Measurements from ENCODE around the gene EYA2. TPM values are rescaled to one million over a fixed set of nuclear protein-coding genes. Genes with fewer than 3 reads are reported as not detected.

The EYA2 gene
- total RNA-seq, 2 experiments from 2014 or later, result not detected

DNA sequence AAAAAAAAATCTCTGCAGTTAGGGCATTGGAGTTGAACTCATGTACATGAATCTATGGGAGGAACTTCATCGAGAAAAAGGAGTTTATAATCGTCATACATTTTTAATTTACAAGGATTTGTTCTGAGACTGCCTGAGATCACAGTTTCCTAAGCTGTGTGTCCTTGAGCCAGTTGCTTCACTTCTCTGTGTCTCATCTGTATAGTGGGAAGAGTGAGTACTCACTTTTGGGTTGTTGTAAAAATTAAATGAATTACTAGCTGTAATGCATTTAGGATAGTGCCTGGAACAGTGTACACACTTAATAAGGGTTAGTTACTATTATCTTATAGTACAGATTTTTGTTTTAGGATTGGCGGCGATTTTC, 42.5 kb downstream of the EYA2 start:
- no peak overlapping the region for H3K4me3 Mint-ChIP-seq
- H3K9me3 Mint-ChIP-seq, result no peaks in the 10 kb centered on the region
- CTCF ChIA-PET, result interaction anchor here (0.9 kb wide), 1 partner anchor 8 kb away, joined by 3 read pairs; no protein-coding TSS in a partner anchor
- peaks cover 8% of the 10 kb centered on the region for H3K27me3 Mint-ChIP-seq (ENCODE audit: low read depth)
- no peaks in the 10 kb centered on the region for H3K4me1 Mint-ChIP-seq (ENCODE audit: low read depth)
- intact Hi-C loops (cut with micrococcal nuclease), result no loop called here
- no peak overlapping the region for H3K27ac Mint-ChIP-seq
- DNase-seq, result no peak
- no peaks in the 10 kb centered on the region for H3K36me3 Mint-ChIP-seq (ENCODE audit: low read depth)

DNA sequence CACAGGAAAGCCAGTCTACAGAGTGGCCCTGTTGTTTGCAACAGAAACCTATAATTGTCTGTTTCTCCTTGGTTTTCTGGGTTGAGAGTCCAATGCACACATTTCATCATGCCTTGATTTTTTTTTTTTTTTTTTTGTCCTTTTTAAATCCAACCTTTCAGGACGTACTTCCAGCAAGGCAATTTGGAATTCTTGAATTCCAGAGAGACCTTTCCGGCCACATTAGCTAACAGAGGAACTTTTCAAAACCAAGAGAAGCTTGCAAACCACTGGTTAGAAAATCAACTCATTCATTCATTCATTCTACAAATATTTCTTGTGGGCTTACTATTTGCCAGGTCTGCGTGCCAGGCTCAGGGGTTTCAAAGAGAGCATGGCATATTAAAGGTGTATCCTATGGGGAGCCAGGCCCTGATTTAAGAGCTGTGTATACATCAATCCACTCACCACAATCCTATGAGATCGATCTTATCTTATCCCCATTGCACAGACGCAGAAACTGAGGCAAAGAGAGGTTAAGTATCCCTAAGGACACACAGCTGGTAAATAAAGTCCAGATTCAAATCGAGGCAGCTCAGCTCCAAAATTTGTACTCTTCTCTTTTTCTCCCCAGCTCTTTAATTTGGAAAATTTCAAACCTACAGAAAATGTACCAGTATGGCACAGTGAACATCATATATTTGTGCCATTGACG, 43.0 kb downstream of the EYA2 start:
- Mint-ChIP-seq H3K36me3 (ENCODE audit: low read depth) (no peaks in the 10 kb centered on the region), H3K27ac (no peak overlapping the region), H3K4me1 (ENCODE audit: low read depth) (no peaks in the 10 kb centered on the region), H3K9me3 (no peaks in the 10 kb centered on the region), H3K4me3 (no peak overlapping the region), H3K27me3 (ENCODE audit: low read depth) (peaks cover 5% of the 10 kb centered on the region)
- DNase-seq, result no peak
- intact Hi-C loops (cut with micrococcal nuclease), result no loop called here
- CTCF ChIA-PET, result interaction anchor here (0.9 kb wide), 1 partner anchor 8 kb away, joined by 3 read pairs; no protein-coding TSS in a partner anchor

DNA sequence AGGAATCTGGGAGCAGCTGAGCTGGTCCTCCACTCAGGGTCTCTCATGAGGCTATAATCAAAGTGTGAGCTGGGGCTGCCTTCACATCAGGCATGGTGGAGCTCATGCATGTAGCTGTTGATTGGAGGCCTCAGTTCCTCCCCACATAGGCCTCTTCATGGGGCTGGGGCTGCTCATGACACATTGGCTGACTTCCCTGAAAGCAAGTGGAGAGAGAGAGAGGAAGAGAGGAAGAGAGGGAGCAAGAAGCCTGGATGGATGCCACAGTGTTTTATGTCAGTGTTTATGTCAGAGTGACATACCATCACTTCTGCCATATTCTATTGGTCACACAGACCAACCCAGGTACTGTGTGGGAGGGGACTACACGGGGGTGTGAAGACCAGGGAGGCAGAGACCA, 43.8 kb downstream of the EYA2 start:
- DNase-seq, result no peak
- Mint-ChIP-seq H3K9me3 (no peaks in the 10 kb centered on the region), H3K4me1 (ENCODE audit: low read depth) (no peaks in the 10 kb centered on the region), H3K27me3 (ENCODE audit: low read depth) (peaks cover 5% of the 10 kb centered on the region), H3K36me3 (ENCODE audit: low read depth) (no peaks in the 10 kb centered on the region), H3K27ac (no peak overlapping the region), H3K4me3 (no peak overlapping the region)
- intact Hi-C loops (cut with micrococcal nuclease), result no loop called here
- CTCF ChIA-PET, result no interaction called here

DNA sequence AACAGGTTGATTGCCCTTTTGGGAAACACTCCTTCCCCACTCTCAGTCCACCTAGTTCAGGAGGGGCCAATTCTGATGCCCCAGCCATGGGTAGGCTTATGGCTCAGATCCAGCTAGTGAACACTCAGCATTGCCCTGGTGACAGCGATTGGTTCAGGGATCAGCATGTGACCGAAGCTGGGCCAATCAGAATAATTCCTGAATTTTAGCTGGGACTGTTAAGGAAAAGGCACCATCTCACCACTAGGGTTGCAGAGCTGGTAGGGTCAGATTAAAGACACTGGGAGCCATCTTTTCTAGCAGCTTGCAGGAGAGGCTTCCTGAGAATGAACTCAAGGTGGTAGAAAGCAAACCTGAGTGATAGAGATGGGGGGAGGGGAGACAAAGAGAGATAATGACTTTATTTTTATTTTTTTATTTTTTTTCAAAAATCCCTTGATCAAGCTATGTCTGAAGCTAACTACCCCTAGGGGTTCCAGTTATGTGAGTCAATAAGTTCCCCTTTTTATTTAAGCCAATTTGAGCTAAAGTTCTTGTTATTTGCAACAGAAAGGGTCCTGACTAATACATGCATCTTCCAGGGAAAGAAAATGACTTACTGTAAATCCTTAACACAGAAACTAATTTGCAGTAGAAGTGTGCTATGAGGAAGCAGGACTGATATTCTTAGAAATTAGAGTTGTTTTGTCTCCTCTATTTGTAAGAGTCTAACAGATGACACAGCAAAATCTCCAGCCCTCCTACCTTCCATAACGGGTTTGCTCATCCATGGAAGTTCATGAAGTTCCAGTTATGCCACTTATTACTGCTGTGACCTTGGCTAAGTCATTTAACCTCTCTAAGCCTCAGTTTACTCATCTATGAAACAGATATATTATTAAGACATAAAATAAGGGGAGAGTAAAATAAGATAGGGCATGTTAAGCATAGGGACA, 44.7 kb downstream of the EYA2 start:
- Mint-ChIP-seq H3K36me3 (ENCODE audit: low read depth) (no peaks in the 10 kb centered on the region), H3K4me1 (ENCODE audit: low read depth) (no peaks in the 10 kb centered on the region), H3K9me3 (no peaks in the 10 kb centered on the region), H3K4me3 (no peak overlapping the region), H3K27me3 (ENCODE audit: low read depth) (peaks cover 5% of the 10 kb centered on the region), H3K27ac (no peak overlapping the region)
- DNase-seq, result no peak
- CTCF ChIA-PET, result no interaction called here
- intact Hi-C loops (cut with micrococcal nuclease), result no loop called here

DNA sequence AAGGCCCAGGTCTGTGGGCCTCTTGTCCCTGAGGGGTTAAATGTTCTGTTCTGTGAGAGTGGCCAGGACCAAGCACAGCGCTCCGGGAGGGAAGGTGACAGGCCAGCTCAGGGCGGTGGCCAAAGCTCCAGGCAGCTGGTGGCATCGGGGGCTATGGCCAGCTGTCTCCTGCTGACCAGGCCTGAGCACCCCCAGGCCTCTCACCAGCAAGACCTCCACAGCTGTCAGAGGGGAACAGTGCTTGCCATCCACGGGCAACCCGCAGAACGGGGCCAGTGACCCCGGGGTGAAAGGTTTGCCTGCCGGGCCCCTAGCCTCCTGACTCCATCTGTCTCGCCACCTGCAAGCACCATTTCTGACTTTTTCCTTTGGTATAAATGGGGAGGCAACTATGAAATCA, 46.0 kb downstream of the EYA2 start:
- intact Hi-C loops (cut with micrococcal nuclease), result no loop called here
- CTCF ChIA-PET, result no interaction called here
- H3K4me1 Mint-ChIP-seq (ENCODE audit: low read depth), result no peaks in the 10 kb centered on the region
- no peak for DNase-seq
- no peak overlapping the region for H3K27ac Mint-ChIP-seq
- H3K36me3 Mint-ChIP-seq (ENCODE audit: low read depth), result no peaks in the 10 kb centered on the region
- H3K27me3 Mint-ChIP-seq (ENCODE audit: low read depth), result peaks cover 3% of the 10 kb centered on the region
- no peaks in the 10 kb centered on the region for H3K9me3 Mint-ChIP-seq
- no peak overlapping the region for H3K4me3 Mint-ChIP-seq

DNA sequence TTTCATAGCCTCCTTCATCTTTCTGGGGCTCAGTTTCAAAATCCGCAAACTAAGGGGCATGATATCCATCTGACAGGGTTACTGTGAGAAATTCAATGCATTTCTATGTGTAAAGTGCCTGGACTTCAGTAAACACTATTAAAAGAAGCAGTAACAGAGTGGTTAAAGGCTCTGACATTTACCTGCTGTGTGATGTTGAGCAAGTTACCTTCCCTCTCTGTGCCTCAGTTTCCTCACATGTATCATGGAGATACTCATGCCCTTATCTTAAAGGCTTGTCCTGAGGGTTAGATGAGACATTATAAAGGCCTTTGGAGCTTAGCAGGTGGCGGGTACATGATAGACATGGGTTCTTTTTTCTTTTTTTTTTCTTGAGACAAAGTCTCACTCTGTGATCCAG, 46.8 kb downstream of the EYA2 start:
- intact Hi-C loops (cut with micrococcal nuclease), result no loop called here
- Mint-ChIP-seq H3K4me1 (ENCODE audit: low read depth) (no peaks in the 10 kb centered on the region), H3K27me3 (ENCODE audit: low read depth) (peaks cover 3% of the 10 kb centered on the region), H3K27ac (no peak overlapping the region), H3K9me3 (no peaks in the 10 kb centered on the region), H3K4me3 (no peak overlapping the region), H3K36me3 (ENCODE audit: low read depth) (no peaks in the 10 kb centered on the region)
- CTCF ChIA-PET, result no interaction called here
- no peak for DNase-seq

DNA sequence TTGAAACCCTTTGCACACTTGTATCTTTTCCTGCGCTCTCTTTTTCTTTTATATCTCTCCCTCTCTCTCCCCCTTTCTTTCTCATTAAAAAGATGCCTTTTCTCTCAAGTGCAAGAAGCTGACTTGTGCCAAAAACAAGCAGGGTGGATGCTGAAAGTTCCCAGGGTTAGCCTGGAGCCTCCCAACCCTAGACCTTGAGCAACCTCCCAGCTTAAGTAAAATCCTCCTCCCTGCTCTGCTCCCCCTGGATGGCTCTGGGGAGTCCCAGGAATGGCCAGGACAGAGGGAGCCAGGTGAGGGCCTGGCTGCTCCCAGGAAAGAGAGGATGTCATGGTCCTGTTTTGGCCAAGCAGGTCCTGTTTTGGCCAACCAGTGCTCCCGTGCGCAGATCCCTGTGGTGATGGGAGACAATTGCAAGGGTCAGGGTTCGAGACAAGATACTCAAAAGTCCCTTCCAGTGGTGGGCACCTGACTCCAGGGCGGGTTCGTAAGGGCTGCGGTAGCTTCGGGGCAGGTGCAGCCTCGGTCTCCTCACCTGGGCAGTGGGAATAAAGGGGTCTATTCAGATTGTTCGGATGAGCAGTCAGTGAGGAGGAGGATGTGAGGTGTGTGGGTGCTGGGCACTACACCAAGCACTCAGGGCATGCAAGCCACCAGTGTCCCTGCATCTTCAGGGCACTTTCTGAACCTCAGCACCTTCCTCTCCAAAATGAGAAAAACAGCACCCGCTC, 49.4 kb downstream of the EYA2 start:
- Mint-ChIP-seq H3K27me3 (ENCODE audit: low read depth) (peaks cover 3% of the 10 kb centered on the region), H3K9me3 (no peaks in the 10 kb centered on the region), H3K27ac (no peak overlapping the region), H3K36me3 (ENCODE audit: low read depth) (no peaks in the 10 kb centered on the region), H3K4me1 (ENCODE audit: low read depth) (no peaks in the 10 kb centered on the region), H3K4me3 (no peak overlapping the region)
- intact Hi-C loops (cut with micrococcal nuclease), result no loop called here
- CTCF ChIA-PET, result no interaction called here
- DNase-seq, result no peak

DNA sequence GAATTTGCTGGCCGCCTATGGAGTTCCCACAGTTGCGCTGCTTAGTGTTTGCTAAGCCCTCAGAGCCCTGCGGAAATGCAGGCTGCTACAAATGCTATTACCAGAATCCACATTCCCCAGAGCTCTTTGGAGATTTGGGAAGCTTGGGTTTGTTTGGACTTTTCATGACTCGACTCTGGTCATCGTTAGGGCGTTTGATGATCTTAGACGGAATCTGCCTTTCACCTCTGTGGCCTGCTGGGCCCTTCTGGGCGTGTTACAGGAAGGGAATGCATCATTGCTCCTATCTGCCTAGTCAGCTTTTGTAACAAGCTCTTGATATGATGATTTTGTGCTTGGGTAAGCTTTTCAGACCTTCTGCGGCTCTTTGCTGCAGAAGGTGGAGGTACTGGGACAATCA, 50.8 kb downstream of the EYA2 start:
- no peaks in the 10 kb centered on the region for H3K4me1 Mint-ChIP-seq (ENCODE audit: low read depth)
- no peaks in the 10 kb centered on the region for H3K36me3 Mint-ChIP-seq (ENCODE audit: low read depth)
- H3K27ac Mint-ChIP-seq, result no peak overlapping the region
- H3K9me3 Mint-ChIP-seq, result no peaks in the 10 kb centered on the region
- no peak overlapping the region for H3K4me3 Mint-ChIP-seq
- H3K27me3 Mint-ChIP-seq (ENCODE audit: low read depth), result peaks cover 3% of the 10 kb centered on the region
- intact Hi-C loops (cut with micrococcal nuclease), result no loop called here
- DNase-seq, result no peak
- CTCF ChIA-PET, result interaction anchor here (0.6 to 1.6 kb wide), 2 partner anchors 8 to 172 kb away, joined by 3 read pairs; no protein-coding TSS in a partner anchor

DNA sequence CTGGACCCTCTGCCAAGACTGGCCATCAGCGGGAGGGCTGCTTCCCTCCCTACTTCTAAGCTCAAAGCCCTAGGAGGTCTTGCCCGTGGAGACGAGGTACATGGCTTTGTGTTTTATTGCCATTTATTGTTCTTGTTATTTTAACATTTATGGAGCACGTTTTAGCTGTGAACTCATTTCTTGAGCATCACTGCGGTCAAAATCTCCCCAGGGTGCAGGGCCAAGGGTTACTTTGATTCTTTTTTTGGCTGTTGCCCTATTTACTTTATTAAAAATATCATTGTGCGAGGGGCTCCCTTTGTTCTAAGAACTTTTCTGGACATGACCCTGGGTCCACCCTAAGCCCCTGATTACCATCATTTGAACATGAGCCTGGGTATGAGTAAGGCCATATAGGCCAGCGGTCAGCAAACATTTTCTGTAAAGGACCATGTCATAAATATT, 51.6 kb downstream of the EYA2 start:
- CTCF ChIA-PET, result interaction anchor here (1.6 kb wide), 1 partner anchor 9 kb away, joined by 3 read pairs; no protein-coding TSS in a partner anchor

DNA sequence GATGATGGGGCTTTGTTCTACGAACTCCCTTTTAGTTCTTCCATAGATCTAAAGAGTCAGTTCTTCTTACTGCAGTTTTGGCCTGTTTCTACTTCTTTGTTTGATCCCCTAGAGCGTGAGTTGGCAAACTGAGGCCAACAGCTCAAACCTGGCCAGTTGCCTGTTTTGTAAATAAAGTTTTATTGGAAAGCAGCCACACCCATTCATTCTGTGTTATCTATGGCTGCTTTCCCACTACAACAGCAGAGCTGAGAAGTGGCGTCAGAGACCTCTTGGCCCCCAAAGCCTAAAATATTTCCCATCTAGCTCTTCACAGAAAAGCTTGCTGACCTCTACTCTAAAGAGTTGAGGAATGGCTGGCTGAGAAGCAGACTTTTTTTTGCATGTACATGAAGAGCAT, 52.2 kb downstream of the EYA2 start:
- H3K4me3 Mint-ChIP-seq, result no peak overlapping the region

More for the DNA sequence above, 51.6 kb downstream of the EYA2 start:
- intact Hi-C loops (cut with micrococcal nuclease), result no loop called here
- no peaks in the 10 kb centered on the region for H3K4me1 Mint-ChIP-seq (ENCODE audit: low read depth)
- H3K27me3 Mint-ChIP-seq (ENCODE audit: low read depth), result peaks cover 3% of the 10 kb centered on the region
- no peak for DNase-seq
- H3K4me3 Mint-ChIP-seq, result no peak overlapping the region
- H3K36me3 Mint-ChIP-seq (ENCODE audit: low read depth), result no peaks in the 10 kb centered on the region
- H3K27ac Mint-ChIP-seq, result no peak overlapping the region
- no peaks in the 10 kb centered on the region for H3K9me3 Mint-ChIP-seq

DNA sequence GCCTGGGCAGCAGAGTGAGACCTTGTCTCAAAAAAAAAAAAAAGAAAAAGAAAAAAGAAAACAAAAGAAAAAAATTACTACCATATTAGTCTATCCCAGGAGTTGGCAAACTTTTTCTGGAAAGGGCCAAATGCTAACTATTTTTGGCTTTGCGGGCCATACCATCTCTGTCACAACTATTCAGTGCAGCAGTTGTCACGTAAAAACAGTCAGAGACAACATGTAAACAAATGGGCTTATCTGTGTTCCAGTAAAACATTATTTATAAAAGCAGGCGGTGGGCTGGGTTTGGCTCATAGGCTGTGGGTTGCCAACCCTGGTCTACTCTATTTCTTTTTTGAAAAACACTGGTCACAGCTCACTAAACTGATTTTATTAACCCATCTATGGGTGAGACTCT, 53.4 kb downstream of the EYA2 start:
- no peaks in the 10 kb centered on the region for H3K36me3 Mint-ChIP-seq (ENCODE audit: low read depth)
- no peak for DNase-seq
- H3K4me3 Mint-ChIP-seq, result no peak overlapping the region
- no peaks in the 10 kb centered on the region for H3K4me1 Mint-ChIP-seq (ENCODE audit: low read depth)
- no peak overlapping the region for H3K27ac Mint-ChIP-seq
- CTCF ChIA-PET, result no interaction called here
- intact Hi-C loops (cut with micrococcal nuclease), result no loop called here
- H3K27me3 Mint-ChIP-seq (ENCODE audit: low read depth), result peaks cover 5% of the 10 kb centered on the region
- no peaks in the 10 kb centered on the region for H3K9me3 Mint-ChIP-seq

More for the DNA sequence above, 52.2 kb downstream of the EYA2 start:
- H3K36me3 Mint-ChIP-seq (ENCODE audit: low read depth), result no peaks in the 10 kb centered on the region
- no peak overlapping the region for H3K27ac Mint-ChIP-seq
- DNase-seq, result no peak
- peaks cover 3% of the 10 kb centered on the region for H3K27me3 Mint-ChIP-seq (ENCODE audit: low read depth)
- H3K4me1 Mint-ChIP-seq (ENCODE audit: low read depth), result no peaks in the 10 kb centered on the region
- CTCF ChIA-PET, result interaction anchor here (0.7 kb wide), 1 partner anchor 724 kb away, joined by 4 read pairs; no protein-coding TSS in a partner anchor
- H3K9me3 Mint-ChIP-seq, result no peaks in the 10 kb centered on the region
- intact Hi-C loops (cut with micrococcal nuclease), result no loop called here

DNA sequence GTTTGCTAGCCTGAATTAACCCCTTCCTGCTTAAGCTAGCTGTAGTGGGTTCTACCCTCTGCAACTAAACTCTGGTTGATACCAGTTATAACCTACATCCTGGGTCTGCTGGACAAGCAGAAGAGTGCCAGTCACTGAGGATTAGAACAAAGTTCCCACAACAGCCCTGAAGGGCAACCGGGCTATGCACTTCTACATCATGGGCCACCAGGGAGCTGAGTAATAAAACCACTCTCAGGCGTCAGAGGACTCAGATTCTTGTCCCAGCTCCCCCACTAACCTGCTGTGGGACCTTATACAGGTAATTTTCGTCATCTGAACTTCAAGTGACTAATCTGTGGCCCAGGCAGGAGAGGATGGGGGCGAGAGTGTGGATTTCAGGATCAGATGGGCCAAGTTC, 56.8 kb downstream of the EYA2 start:
- intact Hi-C loops (cut with micrococcal nuclease), result no loop called here
- DNase-seq, result no peak
- Mint-ChIP-seq H3K27me3 (ENCODE audit: low read depth) (peaks cover 5% of the 10 kb centered on the region), H3K4me3 (no peak overlapping the region), H3K9me3 (peaks cover 4% of the 10 kb centered on the region), H3K36me3 (ENCODE audit: low read depth) (no peaks in the 10 kb centered on the region), H3K4me1 (ENCODE audit: low read depth) (no peaks in the 10 kb centered on the region), H3K27ac (no peak overlapping the region)
- CTCF ChIA-PET, result no interaction called here

Data from activated naive CD4-positive, alpha-beta T cell treated with anti-CD3 and anti-CD28 coated beads for 36 hours (primary cell).